ENCODE results near the gene R3HDM2. TPM values are rescaled to one million over a fixed set of nuclear protein-coding genes. Genes with fewer than 3 reads are reported as not detected.
A peak's percentile ranks its signal among the peaks of the same experiment; 100 is the strongest.

Gene R3HDM2
- total and polyA plus RNA-seq, 2 of the 13 experiments (the other 11 are each of a cell fraction or from before 2014, with no cell fraction given), result 11.1 to 23.5 TPM

- TF ChIP-seq ZHX2 (IDR thresholded peaks at IDR 0.05; ENCODE audit: low read depth) (peak; percentile 64; the same call in 1 of the 2 replicates), ZHX2 (CRISPR knock-in tag; IDR thresholded peaks at IDR 0.05; ENCODE audit: borderline replicate concordance) (no peak), ZNF510 (CRISPR knock-in tag; IDR thresholded peaks at IDR 0.05; ENCODE audit: low read depth) (no peak), MIER3 (CRISPR knock-in tag; IDR thresholded peaks at IDR 0.05; ENCODE audit: borderline replicate concordance) (0 out of 2 replicates have a peak, but pooled peaks have one; percentile 61), MNT (IDR thresholded peaks at IDR 0.05) (no peak), FIP1L1 (IDR thresholded peaks at IDR 0.05; ENCODE audit: borderline replicate concordance, insufficient read depth, low read depth, low read length) (peak; percentile 68; the same call in 1 of the 2 replicates), ZNF331 (CRISPR knock-in tag; IDR thresholded peaks at IDR 0.05) (peak; percentile 76; the same call in 1 of the 2 replicates), MYC (CRISPR knock-in tag; IDR thresholded peaks at IDR 0.05; ENCODE audit: borderline replicate concordance) (peak; percentile 62; the same call in 1 of the 2 replicates), SOX6 (IDR thresholded peaks at IDR 0.05) (no peak), SOX6 (CRISPR knock-in tag; IDR thresholded peaks at IDR 0.05) (peak; percentile 66), THAP11 (CRISPR knock-in tag; IDR thresholded peaks at IDR 0.05) (peak; percentile 83), SNAPC4 (CRISPR knock-in tag; IDR thresholded peaks at IDR 0.05) (0 out of 2 replicates have a peak, but pooled peaks have one; percentile 57), ZFP90 (CRISPR knock-in tag; IDR thresholded peaks at IDR 0.05; ENCODE audit: borderline replicate concordance) (no peak; the same call in 1 of the 2 replicates), NR2F6 (IDR thresholded peaks at IDR 0.05) (0 out of 2 replicates have a peak, but pooled peaks have one; percentile 31), NR2F6 (CRISPR knock-in tag; IDR thresholded peaks at IDR 0.05) (no peak; the same call in 1 of the 2 replicates)
Measured at GRCh38 chr12:57238854-57239554, 191.8 kb downstream of the R3HDM2 start (continued).
